GM06990 (cell line): Measurements from ENCODE around the gene THRA.

ENCODE experiments used
- DNase-seq: peaks from one replicate; pipeline ENCODE4 v3.0.0-alpha.2; 2011; ENCODE audit not compliant: insufficient read length; ENCODE audit errors: extremely low read depth
- H3K27me3 ChIP-seq: replicated peaks from 2 replicates; pipeline ENCODE4 v1.6.0; 2011; ENCODE audit warnings: low read length; ENCODE audit not compliant: control insufficient read depth, insufficient read depth
- H3K36me3 ChIP-seq: 2 replicates; pipeline ENCODE4 v1.5.1; 2011; ENCODE audit warnings: low read length; ENCODE audit not compliant: control insufficient read depth, insufficient read depth
- H3K4me3 ChIP-seq: replicated peaks from 2 replicates; pipeline ENCODE4 v1.5.1; 2011; ENCODE audit warnings: low read depth, mild to moderate bottlenecking, control low read depth, low read length
- TF ChIP-seq, protein P1 (sequence below): IDR thresholded peaks from 2 replicates; pipeline ENCODE4 v1.5.1; 2011; ENCODE audit warnings: low read length, control low read depth, mild to moderate bottlenecking, inconsistent platforms; ENCODE audit not compliant: insufficient read depth, poor library complexity, severe bottlenecking

THRA gene

DNA sequence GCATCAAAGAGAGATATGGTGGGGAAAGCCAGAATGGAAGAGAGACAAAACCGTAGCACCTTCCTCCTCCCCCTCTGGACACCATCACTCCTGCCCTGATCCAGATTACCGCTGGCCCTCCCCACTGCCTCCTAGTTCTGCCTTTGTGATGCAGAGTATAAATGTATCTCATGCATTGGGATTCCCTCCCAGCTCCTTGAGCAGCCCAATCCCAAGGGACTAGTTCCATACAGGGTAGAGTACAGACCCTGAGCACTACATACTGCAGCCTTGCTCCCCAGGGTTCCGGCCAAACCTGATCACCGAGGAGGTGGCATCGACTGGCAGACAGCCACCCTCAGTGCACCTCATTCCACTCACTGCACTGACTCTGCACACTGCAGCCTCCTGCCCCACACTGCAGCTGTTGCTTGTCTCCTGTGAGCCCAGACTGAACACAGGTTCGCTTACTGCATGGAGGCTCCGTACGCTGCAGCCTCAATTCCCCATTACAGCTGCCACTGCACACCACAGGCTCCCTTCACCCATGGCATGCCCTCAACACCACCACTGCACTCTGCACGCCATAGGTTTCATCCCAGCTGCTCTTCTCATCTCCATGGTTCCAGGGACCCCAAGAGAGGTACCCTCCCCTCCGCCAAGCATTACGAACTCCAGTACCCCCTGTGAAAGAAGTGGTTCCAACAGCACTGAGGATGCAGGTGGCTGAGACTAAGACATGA, 1.7 kb upstream of the THRA start:
- Histone ChIP-seq H3K4me3 (no peak overlapping the region), H3K27me3 (peaks cover 3% of the 10 kb centered on the region; the same call in 1 of the 2 replicates), H3K36me3 (no peaks in the 10 kb centered on the region)
- no peak for DNase-seq
- TF ChIP-seq, protein P1, sequence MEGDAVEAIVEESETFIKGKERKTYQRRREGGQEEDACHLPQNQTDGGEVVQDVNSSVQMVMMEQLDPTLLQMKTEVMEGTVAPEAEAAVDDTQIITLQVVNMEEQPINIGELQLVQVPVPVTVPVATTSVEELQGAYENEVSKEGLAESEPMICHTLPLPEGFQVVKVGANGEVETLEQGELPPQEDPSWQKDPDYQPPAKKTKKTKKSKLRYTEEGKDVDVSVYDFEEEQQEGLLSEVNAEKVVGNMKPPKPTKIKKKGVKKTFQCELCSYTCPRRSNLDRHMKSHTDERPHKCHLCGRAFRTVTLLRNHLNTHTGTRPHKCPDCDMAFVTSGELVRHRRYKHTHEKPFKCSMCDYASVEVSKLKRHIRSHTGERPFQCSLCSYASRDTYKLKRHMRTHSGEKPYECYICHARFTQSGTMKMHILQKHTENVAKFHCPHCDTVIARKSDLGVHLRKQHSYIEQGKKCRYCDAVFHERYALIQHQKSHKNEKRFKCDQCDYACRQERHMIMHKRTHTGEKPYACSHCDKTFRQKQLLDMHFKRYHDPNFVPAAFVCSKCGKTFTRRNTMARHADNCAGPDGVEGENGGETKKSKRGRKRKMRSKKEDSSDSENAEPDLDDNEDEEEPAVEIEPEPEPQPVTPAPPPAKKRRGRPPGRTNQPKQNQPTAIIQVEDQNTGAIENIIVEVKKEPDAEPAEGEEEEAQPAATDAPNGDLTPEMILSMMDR = no peak

DNA sequence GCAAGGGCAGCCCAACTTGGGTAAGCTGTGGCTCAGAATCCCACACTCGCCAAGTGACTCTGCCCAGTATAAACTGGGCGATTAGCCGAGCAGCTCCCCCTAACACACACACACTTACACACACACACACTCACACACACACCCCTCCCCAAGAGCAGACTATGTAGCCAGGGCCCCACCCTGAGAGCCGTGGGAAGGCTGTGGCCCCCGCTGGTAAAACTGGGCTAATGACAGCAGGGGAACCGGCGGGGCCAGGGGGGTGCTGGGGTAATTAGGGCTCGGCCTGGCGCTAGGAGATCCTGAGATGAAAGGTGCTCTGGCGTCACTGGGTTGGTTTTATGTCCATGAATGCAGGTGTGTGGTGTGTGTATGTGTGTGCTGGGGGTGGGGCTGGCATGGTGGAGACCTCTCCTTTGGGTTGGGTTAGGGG, 1.1 kb upstream of the THRA start:
- Histone ChIP-seq H3K36me3 (no peaks in the 10 kb centered on the region), H3K27me3 (peaks cover 3% of the 10 kb centered on the region; the same call in 1 of the 2 replicates), H3K4me3 (no peak overlapping the region)
- TF ChIP-seq, protein P1 = no peak
- no peak for DNase-seq

DNA sequence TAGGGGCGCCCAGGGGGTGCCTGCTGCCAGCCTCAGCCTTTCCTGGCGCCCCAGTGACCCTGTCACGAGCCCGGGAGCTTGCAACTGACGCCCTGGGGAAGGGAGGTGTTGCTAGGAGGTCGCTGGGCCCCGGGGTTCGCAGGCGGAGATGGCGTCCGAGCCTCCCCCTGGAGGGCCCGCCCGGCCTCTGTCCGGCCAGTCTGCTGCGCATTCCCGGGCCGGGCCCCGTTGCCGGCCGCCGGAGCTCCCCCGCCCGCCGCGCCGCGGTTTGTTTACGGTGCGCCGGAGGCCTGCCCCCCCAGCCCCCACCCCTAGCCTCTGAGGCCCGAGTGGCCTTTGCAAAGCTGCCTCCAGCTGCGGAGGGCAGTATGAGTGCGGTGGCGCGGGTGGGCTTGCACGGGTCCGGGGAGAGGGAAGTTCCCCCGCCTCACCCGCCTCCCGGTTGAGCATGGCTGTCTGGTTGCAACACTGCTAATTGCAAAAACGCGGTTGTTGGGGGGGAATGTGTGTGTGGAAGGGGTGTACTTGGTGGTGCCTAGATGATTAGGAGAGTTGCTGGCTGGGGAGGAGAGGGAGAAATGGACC, 514 bp downstream of the THRA start:
- Histone ChIP-seq H3K36me3 (no peaks in the 10 kb centered on the region), H3K4me3 (peak overlapping the region; percentile 79), H3K27me3 (peaks cover 3% of the 10 kb centered on the region; the same call in 1 of the 2 replicates)
- DNase-seq = no peak
- TF ChIP-seq, protein P1 = no peak

DNA sequence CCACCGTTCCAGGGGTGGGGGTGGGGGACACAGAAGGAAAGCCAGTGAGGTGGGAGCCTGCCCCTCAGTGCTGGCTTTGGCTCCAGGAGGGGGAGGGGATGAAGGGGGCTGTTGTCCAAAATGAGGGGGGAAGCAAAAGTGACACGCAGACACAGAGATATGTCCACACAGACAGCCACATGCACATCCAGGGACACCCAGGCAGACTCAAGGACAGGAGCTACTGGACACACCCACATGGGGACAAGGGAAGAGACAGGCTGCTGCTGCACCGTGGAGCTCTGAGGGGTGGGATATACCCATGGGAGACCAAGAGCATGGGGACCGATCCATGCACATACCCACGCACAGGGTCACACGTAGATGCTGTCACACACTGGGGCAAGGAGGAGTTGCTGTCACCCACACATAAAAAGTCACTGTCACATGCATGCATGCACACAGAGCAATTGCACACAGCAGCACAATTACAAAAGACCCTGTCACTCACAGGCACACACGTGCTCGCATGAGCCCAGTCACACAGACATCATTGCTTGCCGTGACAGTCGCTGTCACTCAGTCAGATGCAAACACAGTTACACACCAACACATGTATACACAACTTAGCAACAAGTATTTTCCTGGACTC, 1.3 kb downstream of the THRA start:
- DNase-seq = no peak
- H3K36me3 ChIP-seq = no peaks in the 10 kb centered on the region
- H3K4me3 ChIP-seq = no peak overlapping the region
- H3K27me3 ChIP-seq = peaks cover 3% of the 10 kb centered on the region; the same call in 1 of the 2 replicates
- TF ChIP-seq, protein P1 = no peak

DNA sequence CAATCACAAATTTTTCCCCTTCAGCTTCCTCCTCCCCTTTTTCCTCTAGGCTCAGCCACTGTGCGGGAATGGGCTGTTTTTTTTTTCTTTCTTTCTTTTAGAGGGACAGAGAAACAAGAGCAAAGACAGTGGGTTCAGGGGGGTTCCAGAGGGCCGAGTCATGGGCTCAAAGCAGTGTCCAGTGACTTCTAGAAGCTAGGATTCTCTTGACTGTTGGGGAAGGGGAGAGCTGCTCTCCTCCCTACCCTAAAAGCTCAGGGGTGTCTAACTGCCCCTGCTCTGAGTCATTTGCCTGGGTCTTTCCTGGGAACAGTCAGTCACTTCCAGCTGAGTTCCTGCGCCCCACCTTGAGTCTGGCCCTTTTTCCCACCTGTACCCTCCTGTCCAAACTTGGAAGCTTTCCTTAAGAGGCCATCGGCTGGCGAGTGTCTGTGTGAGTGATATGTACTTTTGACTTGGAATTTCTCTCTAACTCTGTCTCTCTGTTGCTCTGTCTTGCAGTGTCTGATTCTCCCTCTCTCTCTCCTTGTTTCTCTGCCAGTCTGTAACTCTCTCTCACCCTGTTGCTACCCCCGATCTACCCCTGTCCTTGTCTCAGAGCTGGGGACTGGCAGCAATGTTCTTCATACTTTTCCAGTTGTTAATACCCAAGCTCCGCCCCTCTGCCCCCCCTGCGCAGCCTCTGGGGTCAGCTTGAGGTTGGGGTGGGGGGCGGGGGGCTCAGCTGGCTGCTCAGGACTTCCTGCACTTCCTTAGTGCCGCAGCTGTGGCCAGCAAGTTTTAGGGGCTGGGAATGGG, 2.4 kb downstream of the THRA start:
- no peak for DNase-seq
- Histone ChIP-seq H3K27me3 (peaks cover 3% of the 10 kb centered on the region; the same call in 1 of the 2 replicates), H3K4me3 (no peak overlapping the region), H3K36me3 (no peaks in the 10 kb centered on the region)
- TF ChIP-seq, protein P1 = no peak
